Neuron (in vitro differentiated cells): ENCODE results near the gene FBN2.

ENCODE experiments used
- H2AFZ ChIP-seq: one replicate; pipeline ENCODE4 v1.6.1; 2013; ENCODE audit warnings: low read depth, mild to moderate bottlenecking, inconsistent platforms, low read length, moderate library complexity
- H3K27me3 ChIP-seq: one replicate; pipeline ENCODE4 v1.6.1; 2013; ENCODE audit warnings: low read length; ENCODE audit not compliant: insufficient read depth
- H3K36me3 ChIP-seq: one replicate; pipeline ENCODE4 v1.6.1; 2013; ENCODE audit warnings: low read length; ENCODE audit not compliant: insufficient read depth
- H3K4me1 ChIP-seq: one replicate; pipeline ENCODE4 v1.6.1; 2013; ENCODE audit warnings: low read length; ENCODE audit not compliant: insufficient read depth
- H3K4me3 ChIP-seq: 2 replicates; pipeline ENCODE4 v1.5.1; 2013; ENCODE audit warnings: mild to moderate bottlenecking, low read length, moderate library complexity
- H3K9me3 ChIP-seq: one replicate; pipeline ENCODE4 v1.6.1; 2013; ENCODE audit warnings: low read length

Gene FBN2

GRCh38 chr5:128224336-128224735, 313.7 kb downstream of the FBN2 start:
- Histone ChIP-seq H3K4me3 (no peak overlapping the region), H3K9me3 (no peaks in the 10 kb centered on the region), H3K27me3 (no peaks in the 10 kb centered on the region), H3K4me1 (no peaks in the 10 kb centered on the region), H2AFZ (no peak overlapping the region), H3K36me3 (no peaks in the 10 kb centered on the region)

- no peaks in the 10 kb centered on the region for H3K27me3 ChIP-seq
- no peaks in the 10 kb centered on the region for H3K36me3 ChIP-seq
- H3K4me1 ChIP-seq = no peaks in the 10 kb centered on the region
- H3K9me3 ChIP-seq = no peaks in the 10 kb centered on the region
- H3K4me3 ChIP-seq = no peak overlapping the region
- H2AFZ ChIP-seq = no peak overlapping the region
These were observed 317.2 kb downstream of the FBN2 start for GRCh38 chr5:128220841-128221240.

GRCh38 chr5:128216860-128217531, 321.0 kb downstream of the FBN2 start:
- Histone ChIP-seq H3K9me3 (no peaks in the 10 kb centered on the region), H2AFZ (no peak overlapping the region), H3K4me3 (no peak overlapping the region), H3K4me1 (peaks cover 3% of the 10 kb centered on the region), H3K36me3 (no peaks in the 10 kb centered on the region), H3K27me3 (no peaks in the 10 kb centered on the region)

- Histone ChIP-seq H3K27me3 (no peaks in the 10 kb centered on the region), H3K4me1 (peaks cover 4% of the 10 kb centered on the region), H3K9me3 (no peaks in the 10 kb centered on the region), H2AFZ (no peak overlapping the region), H3K36me3 (no peaks in the 10 kb centered on the region), H3K4me3 (no peak overlapping the region)
These were observed 321.8 kb downstream of the FBN2 start for GRCh38 chr5:128216285-128216684.

- Histone ChIP-seq H3K27me3 (no peaks in the 10 kb centered on the region), H2AFZ (no peak overlapping the region), H3K36me3 (no peaks in the 10 kb centered on the region), H3K4me1 (peaks cover 4% of the 10 kb centered on the region), H3K4me3 (no peak overlapping the region), H3K9me3 (no peaks in the 10 kb centered on the region)
These were observed 324.2 kb downstream of the FBN2 start for GRCh38 chr5:128213833-128214232.

GRCh38 chr5:128213340-128213739, 324.7 kb downstream of the FBN2 start:
- no peaks in the 10 kb centered on the region for H3K27me3 ChIP-seq

GRCh38 chr5:128212191-128212806, 325.7 kb downstream of the FBN2 start:
- H3K4me3 ChIP-seq = no peak overlapping the region
- peaks cover 4% of the 10 kb centered on the region for H3K4me1 ChIP-seq
- H2AFZ ChIP-seq = no peak overlapping the region
- H3K36me3 ChIP-seq = no peaks in the 10 kb centered on the region
- H3K9me3 ChIP-seq = no peaks in the 10 kb centered on the region
- H3K27me3 ChIP-seq = no peaks in the 10 kb centered on the region

More at GRCh38 chr5:128213340-128213739, 324.7 kb downstream of the FBN2 start:
- no peak overlapping the region for H3K4me3 ChIP-seq
- peaks cover 4% of the 10 kb centered on the region for H3K4me1 ChIP-seq
- H2AFZ ChIP-seq = no peak overlapping the region
- H3K36me3 ChIP-seq = no peaks in the 10 kb centered on the region
- H3K9me3 ChIP-seq = no peaks in the 10 kb centered on the region

GRCh38 chr5:128208436-128208835, 329.6 kb downstream of the FBN2 start:
- Histone ChIP-seq H3K36me3 (no peaks in the 10 kb centered on the region), H2AFZ (no peak overlapping the region), H3K4me1 (peaks cover 4% of the 10 kb centered on the region), H3K27me3 (no peaks in the 10 kb centered on the region), H3K4me3 (no peak overlapping the region), H3K9me3 (no peaks in the 10 kb centered on the region)
